ENCODE data around the gene SULF2.
A peak's percentile ranks its signal among the peaks of the same experiment; 100 is the strongest.

The SULF2 gene

DNA sequence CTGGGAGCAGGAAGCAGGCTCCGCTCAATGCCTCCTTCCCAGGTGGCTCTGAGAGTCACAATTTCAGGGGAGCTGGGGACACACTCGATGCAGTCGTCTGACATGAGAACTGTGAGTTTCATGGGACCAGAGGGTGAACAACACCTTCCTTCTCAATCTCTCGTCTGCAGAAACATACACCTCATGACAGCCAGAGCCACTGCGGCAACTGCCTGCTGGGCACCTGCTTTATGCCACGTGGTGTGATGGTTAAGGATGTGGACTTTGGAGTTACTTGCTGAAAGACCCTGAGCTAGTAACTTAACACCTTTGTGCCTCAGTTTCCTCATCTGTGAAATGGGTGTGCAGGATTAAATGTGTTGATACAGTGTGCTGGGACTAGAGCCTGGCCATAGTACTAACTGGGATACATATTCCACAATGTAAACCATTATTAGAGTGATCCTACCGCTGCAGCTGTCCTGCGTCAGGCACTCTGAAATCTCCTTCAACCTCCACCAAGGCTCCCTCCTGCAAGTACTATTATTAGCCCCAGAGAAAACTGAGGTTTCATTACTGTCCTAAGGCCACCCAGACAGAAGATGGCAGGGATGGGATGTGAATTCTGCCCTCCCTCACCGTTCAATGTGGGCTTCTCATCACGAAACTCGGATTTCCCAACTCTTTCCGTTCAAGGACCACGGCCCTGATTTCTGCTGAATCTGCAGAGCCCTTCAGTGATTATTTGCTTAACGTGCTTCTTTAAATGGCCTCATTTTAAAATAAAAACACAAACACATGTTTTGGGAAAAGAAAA lies 24.4 kb downstream of the SULF2 start:
- no peak for DNase-seq

GRCh38 chr20:47758517-47759450 lies 26.5 kb downstream of the SULF2 start:
- no peak for DNase-seq

DNA sequence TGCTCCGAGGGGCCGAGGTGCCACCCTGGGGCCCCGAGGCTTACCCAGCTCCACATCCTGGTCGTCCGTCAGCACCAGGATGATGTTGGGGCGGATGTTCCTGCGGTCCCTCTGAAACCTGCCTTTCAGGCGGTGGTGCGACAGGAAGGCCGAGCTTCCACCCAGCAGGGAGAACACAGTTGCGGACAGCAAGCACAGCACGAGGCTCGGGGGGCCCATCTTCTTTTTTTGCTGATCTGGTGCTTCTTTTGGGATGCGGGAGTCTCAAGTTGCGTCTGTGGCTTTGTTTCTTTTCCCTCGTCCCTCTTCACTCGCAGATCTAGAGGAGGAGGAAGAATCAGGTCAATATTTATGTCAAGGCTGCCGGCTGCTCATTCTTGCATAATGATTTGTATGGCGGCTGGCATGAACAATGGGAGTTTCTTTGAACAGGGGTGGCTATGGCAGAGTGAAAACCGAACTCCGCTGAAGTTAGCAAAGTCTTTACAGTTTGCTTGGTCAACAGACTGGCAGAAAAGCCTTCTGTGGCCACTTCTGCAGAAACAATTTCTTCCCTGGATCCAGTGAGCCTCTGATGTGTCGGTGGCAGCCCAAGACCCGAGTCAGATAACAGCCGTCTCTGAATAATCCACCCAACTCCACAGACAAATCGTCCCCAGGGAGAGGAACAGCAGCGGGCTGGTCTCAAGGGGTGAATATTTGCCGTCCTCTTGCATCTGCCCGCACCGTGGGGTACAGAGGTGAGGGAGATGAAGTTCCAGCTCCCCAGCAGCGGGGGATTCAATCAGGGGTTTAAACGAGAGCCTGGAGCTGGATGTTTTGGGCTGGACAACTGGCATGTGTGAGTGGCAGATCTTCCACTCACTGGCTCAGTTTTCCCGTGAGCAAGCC lies 27.9 kb downstream of the SULF2 start:
- DNase-seq = no peak

DNA sequence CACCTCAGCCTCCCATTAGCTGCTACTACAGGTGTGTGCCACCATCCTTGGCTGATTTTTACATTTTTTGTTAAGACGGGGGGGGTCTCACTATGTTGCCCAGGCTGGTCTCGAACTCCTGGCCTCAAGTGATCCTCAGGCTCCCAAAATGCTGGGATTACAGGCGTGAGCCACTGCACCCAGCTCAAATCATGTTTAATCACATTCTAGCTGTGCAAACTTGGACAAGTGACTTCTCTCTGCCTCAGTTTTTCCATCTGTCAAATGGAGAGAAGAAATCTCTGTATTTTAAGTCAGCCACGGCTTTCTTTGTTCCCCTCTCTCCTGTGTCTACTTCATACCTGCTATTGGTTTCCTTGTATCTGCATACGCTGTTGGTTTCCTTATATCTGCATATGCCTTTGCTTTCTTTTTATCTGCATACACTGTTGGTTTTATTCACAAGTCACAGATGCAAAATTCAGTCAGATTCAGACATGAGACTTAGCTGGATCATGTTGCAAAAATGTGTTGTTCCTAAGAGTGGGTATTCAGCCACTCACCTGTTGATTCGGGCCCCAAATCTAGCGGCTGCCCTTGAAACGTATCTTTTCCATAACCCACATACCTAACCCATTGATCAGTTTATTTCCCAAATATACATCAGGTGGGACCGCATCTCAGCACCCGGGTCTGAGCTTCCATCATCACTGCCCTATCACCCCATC lies 30.2 kb downstream of the SULF2 start:
- DNase-seq = no peak

GRCh38 chr20:47754388-47754715 lies 30.9 kb downstream of the SULF2 start:
- DNase-seq = no peak

DNA sequence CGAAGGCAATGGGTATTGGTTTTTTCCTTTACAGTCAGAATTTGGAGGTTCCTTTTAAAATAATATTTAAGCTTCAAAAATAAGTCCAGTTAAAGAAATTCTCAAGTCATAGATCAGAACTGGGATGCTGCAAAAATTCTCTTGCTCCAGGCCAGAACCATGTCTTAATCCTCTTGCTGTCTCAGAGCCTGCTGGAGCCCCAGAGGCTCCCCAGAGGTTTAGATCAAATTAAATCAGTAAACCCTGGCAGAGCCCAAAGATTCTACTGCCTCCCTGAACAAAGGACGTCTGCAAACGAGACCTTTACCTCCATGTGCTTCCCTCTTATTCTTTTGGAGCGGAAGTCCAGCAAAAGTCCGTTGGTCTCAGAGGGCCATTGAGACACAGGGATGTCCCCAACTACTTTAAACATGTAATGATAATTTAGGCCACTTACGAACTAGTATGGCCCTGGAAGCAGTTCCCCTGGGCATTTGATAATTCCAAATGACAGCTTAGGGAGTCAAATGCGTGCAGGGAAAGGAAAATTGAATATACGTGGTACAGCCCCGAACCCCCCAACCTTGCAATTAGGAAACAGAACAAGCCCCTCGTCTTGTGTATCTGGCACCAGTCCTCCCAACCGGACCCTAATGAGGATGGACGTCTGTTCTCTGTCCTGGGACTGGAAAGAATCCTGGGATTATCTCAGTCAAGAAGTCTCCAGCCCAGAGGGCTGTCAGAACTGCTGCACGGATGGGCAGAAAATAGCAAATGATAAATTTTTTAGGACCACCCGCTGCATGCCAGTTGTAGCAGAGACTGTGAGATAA lies 31.5 kb downstream of the SULF2 start:
- DNase-seq = no peak

DNA sequence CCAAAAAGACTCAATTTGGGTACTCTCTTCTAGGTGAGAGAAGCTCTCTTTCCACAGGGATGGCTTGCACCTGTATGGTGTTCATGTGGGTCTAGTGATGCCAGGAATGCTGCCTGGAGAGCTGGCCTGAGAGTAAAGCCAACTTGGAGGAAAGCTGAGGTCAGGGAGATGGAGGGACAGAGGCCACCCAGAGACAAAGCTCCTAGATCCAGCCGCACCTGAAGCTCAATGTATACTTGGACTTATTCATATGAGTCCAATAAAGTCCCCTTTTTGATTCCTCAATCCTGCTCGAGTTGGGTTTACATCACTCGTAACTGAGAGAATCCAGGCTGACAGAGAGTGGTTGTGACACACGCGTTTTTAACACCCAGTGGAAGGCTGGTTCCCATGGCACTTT lies 33.8 kb downstream of the SULF2 start:
- DNase-seq = no peak

DNA sequence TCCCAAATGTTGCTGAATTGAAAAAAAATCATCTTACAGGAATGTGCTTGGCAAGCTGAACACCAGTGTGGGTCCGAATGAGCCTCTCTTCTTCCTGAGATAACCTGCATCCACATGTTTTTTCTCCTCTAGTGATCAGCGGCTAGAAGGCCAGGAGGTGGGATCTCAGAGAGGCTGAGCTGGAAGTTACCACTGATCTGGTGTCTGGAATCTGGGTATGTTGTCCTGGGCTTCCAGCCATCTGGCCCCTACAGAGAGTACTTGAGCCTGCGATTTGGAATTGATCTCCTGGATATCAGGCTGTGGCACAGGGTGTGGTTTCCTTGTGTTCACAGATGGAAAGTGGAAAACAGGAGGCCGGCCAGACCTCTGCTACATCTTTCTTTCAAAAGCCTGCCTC lies 35.9 kb downstream of the SULF2 start:
- DNase-seq = no peak

- peak in 2 of 6 experiments; percentile 2 to 11 for DNase-seq
These were observed 36.5 kb downstream of the SULF2 start for GRCh38 chr20:47748823-47749222.

GRCh38 chr20:47748069-47748468 lies 37.2 kb downstream of the SULF2 start:
- no peak for DNase-seq

DNA sequence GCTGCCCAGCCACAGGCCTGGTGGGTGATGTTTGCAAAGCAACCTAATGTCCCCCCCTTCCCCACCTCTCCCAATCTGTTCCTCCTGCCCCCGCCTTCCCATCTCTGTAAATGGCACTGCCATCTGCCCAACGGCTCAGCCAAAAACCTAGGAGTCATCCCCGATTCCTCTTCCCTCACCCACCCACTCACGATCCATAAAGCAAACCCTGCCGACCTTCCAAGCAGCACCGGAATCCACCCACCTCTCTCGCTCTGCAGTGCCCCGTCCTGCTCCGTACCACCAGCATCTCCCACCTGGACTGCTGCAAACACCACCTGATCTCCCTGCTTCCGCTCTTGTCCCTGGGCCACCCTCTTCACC lies 37.6 kb downstream of the SULF2 start:
- no peak for DNase-seq

DNA sequence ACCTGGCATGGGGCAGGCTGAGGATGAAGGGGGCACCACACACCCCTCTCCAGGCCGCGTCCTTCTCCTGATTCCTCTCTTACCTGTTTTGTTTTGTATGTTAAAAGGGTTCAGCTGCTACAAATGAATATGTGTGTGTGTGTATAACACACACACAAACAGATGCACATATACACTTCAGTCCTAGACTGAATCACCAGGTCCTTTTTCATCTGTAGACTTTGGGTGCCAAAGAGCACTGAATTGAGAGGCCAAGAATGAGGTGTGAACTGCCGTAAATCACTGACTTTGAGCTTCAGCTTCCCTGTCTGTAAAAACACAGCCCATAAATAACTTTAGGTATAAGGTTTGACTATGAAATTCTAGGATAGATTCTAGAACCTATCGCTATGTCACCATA lies 40.5 kb downstream of the SULF2 start:
- no peak for DNase-seq

GRCh38 chr20:47743671-47744070 lies 41.6 kb downstream of the SULF2 start:
- no peak for DNase-seq

DNA sequence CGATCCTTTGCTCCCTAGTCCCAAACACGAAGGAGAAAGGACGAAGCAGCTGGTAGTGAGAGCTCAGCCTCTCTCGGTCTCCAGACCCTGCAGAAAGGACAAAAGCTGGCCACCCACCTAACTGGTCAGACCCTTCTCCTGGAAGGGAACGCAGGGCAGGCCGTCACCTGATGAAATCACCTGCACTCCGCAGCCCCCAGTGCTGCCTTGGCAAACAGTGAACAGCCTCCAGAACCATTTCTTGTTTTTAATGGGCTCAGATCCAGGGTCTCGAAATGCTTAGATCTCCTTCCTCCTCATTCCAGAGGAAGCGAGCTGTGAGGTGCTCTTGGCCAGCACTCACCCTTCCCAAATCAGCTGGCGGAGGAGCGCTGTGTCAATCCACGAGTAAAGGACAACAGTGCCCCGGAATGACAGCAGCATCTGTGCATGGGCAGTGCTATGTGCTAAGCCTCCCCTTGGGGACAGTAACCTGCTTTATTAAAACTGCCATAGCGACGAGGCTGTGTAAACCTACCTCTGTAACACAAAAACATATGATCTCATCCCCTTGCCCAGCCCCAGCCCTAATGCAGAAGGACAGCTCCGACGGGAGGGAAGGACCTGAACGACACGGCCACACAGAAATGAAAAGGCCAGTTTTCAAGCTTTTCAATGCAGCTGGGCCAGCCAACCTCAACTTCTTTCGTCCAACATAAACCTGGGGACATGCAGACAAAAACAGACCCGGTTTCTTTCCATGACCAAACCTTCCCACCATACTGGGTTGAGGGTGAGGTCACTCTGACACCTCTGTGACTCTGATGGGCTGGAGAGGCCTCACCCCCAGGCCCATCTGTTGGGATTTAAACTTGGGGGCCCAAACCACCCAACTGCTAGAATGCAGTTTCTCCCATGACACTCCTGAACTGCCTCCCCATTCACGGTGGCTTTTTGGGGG lies 43.3 kb downstream of the SULF2 start:
- no peak for DNase-seq

- DNase-seq = no peak
These were observed 44.5 kb downstream of the SULF2 start for GRCh38 chr20:47740862-47741184.

GRCh38 chr20:47740121-47740861 lies 45.0 kb downstream of the SULF2 start:
- no peak for DNase-seq

GRCh38 chr20:47737923-47738322 lies 47.4 kb downstream of the SULF2 start:
- no peak for DNase-seq

DNA sequence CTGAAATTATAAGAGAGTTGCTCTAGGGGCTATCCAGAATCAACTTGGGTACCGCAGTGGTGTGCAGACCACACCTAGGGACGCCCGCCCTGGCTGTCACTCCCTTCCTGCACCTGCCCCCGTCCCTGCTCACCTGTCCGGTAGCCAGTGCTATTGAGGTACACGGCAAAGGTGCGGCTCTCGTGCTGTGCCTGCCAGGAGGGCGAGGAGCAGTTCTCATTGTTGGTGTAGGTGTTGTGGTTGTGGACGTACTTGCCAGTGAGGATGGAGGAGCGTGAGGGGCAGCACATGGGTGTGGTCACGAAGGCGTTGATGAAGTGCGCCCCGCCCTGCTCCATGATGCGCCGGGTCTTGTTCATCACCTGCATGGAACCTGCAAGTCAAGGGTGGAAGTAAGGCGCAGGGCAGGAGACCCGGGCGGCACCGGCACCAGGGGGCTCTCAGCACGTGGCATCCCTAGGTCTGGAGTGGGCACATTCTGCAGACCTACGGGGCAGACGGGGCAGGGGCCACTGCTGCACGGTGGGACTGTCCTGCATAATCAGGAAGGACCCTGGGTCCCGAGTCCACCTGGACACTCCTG lies 48.6 kb downstream of the SULF2 start:
- DNase-seq = no peak
